GM18526 (cell line): Measurements from ENCODE around the gene POLR2F.

ENCODE experiments used
- POLR2A ChIP-seq: IDR thresholded peaks from 3 replicates; pipeline ENCODE4 v1.6.1; 2011; ENCODE audit not compliant: insufficient read length; ENCODE audit errors: extremely low read depth

The POLR2F gene

GRCh38 chr22:38007330-38007902 is 53.9 kb downstream of the POLR2F start:
- TF ChIP-seq POLR2A: no peak

- TF ChIP-seq POLR2A: no peak
Observed at GRCh38 chr22:38009000-38009806, 55.7 kb downstream of the POLR2F start.

- no peak for TF ChIP-seq POLR2A
Observed at GRCh38 chr22:38012604-38013072, 59.1 kb downstream of the POLR2F start.

- no peak for TF ChIP-seq POLR2A
Observed at GRCh38 chr22:38014083-38014482, 60.6 kb downstream of the POLR2F start.

GRCh38 chr22:38016182-38017151 is 63.0 kb downstream of the POLR2F start:
- TF ChIP-seq POLR2A: no peak

- TF ChIP-seq POLR2A: no peak
Observed at GRCh38 chr22:38017272-38017920, 63.9 kb downstream of the POLR2F start.

GRCh38 chr22:38017939-38018885 is 64.7 kb downstream of the POLR2F start:
- TF ChIP-seq POLR2A: no peak
